Omental fat pad (tissue), 4 donors: Measurements from ENCODE around the gene HEBP2. TPM values are rescaled to one million over a fixed set of nuclear protein-coding genes. Genes with fewer than 3 reads are reported as not detected.
A peak's percentile ranks its signal among the peaks of the same experiment; 100 is the strongest.

Source experiments
- ATAC-seq: fragments of 150-250 bp; one replicate; pipeline ENCODE4 v1.9.1; 2016; ENCODE audit warnings: mild to moderate bottlenecking, moderate library complexity; ENCODE audit not compliant: low FRiP score
- DNase-seq: peaks from one replicate; pipeline ENCODE4 v3.0.0-alpha.2; 2019; ENCODE audit warnings: low spot score
- CTCF ChIP-seq, 3 donors: fragments of 450-650 bp; IDR thresholded peaks; one replicate each; pipeline ENCODE4 v1.5.1; 2016 to 2017; ENCODE audit warnings: antibody characterized with exemption in 3 of 3, mild to moderate bottlenecking in 3 of 3, moderate library complexity in 2 of 3
- total RNA-seq, 4 donors: library from RNA; depleted of rRNA; stranded (reverse); fragments of >200 nt; gene quantifications; one replicate each; pipeline ENCODE4 v1.1.0, GENCODE V29; 2016

The HEBP2 gene
- total RNA-seq, 4 donors from 2014 or later = 118 to 282 (median 205) TPM

- DNase-seq (no peak), ATAC-seq (no peak)
- TF ChIP-seq CTCF (IDR thresholded peaks at IDR 0.05) = no peak
These were observed 37.9 kb downstream of the HEBP2 start for GRCh38 chr6:138441965-138442364.

- TF ChIP-seq CTCF (IDR thresholded peaks at IDR 0.05) = no peak
- DNase-seq (no peak), ATAC-seq (peak; percentile 28)
These were observed 38.6 kb downstream of the HEBP2 start for GRCh38 chr6:138442663-138443062.

DNA sequence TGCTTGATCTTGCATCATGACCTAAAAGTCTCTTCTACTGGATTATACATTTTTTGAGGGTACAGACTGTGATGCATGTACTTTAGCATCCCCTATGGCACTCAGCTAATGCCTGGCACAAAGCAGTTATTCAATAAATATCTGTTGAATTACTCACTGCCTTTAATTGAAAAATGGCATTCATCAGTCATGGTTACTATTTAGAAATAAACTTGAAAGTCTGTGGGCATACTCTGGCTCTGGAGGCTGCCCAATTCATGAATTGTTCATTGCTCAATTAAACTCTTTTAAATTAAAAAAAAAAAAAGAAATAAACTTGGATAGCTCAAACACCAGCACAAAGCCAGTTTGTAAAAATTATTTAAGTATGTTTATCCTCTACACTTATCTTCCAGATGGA, 40.0 kb downstream of the HEBP2 start:
- DNase-seq = no peak
- no peak for ATAC-seq
- TF ChIP-seq CTCF (IDR thresholded peaks at IDR 0.05) = no peak

DNA sequence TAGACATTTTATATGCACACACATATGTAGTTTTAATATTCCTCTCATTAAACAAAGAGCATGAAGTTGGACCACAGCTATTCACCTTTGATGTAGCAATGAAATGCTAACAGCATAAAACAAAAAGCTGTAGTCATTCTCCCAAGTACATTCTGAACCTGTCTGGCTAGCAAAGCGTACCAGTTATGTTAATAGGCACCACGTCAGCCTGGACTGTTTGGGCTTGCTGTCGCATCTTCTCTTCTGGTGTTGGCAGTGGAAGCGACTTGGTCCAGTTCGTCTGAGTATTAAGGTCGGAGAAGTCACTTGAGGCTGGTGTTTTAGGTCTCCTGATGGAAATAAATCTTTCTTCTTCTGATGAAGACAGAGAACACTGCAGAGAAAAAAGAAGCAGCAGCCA, 42.8 kb downstream of the HEBP2 start:
- TF ChIP-seq CTCF (IDR thresholded peaks at IDR 0.05) = no peak
- no peak for DNase-seq
- ATAC-seq = no peak

- no peak for ATAC-seq
- no peak for TF ChIP-seq CTCF (IDR thresholded peaks at IDR 0.05)
- no peak for DNase-seq
These were observed 46.4 kb downstream of the HEBP2 start for GRCh38 chr6:138450445-138450844.

GRCh38 chr6:138451043-138451442, 47.0 kb downstream of the HEBP2 start:
- TF ChIP-seq CTCF (IDR thresholded peaks at IDR 0.05) = no peak
- DNase-seq = no peak
- ATAC-seq = no peak

DNA sequence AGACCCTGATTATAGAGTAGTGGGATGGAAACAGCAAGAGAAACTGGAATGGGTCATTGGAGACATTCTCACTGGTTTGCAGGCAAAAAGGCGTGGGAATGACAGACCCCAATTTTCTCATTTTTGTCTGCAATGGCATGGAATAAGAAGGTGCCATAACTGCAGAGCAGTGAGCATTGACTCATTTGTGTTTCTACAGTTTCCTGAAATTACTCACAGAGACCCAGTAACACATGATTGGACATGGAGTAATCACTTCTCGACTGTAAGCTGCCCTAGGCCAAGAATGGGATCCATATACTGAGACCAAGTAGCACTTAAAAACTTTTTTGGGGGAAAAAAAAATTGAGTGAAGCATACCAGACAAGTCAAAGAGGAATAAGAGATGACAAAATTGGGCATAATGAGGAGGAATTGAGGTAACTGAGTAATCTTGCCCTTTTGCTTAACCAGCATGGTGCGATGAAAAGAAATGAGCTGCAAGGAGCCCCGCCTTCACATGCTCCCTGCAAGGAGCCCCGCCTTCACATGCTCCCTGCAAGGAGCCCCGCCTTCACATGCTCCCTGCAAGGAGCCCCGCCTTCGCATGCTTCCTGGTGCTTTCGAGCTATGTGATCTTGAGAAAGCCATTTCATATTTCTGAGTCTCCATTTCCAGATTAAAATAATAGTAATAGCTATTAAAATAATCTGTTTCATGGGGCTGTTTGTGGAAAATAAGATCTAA, 51.1 kb downstream of the HEBP2 start:
- ATAC-seq = no peak

More for the DNA sequence above, 51.1 kb downstream of the HEBP2 start:
- no peak for TF ChIP-seq CTCF (IDR thresholded peaks at IDR 0.05)
- no peak for DNase-seq
